ENCODE results near the gene PDE4B.

GRCh38 chr1:65995928-65996327, 203.2 kb downstream of the PDE4B start:
- TF ChIP-seq CTCF (IDR thresholded peaks at IDR 0.05) (no peak), EZH2phosphoT487 (IDR thresholded peaks at IDR 0.05) (no peak)
